ENCODE data around the gene BHLHE23. TPM values are rescaled to one million over a fixed set of nuclear protein-coding genes. Genes with fewer than 3 reads are reported as not detected.

The BHLHE23 gene
- total and polyA plus RNA-seq, 3 donors from 2014 or later = 5.3 to 6.6 TPM; not detected in 1

GRCh38 chr20:63050406-63050805 lies 43.6 kb upstream of the BHLHE23 start:
- 84 to 86% methylated on average over 11 to 13 of the region's 13 CpGs for WGBS, 2 donors
- no peak for DNase-seq
- Histone ChIP-seq H3K36me3 (ENCODE audit: low read depth, missing control alignments) (no peaks in the 10 kb centered on the region), H3K4me1 (no peaks in the 10 kb centered on the region), H3K27me3 (no peaks in the 10 kb centered on the region), H3K27ac (no peak overlapping the region), H3K9me3 (no peaks in the 10 kb centered on the region), H3K4me3 (no peak overlapping the region)
- TF ChIP-seq POLR2A (IDR thresholded peaks at IDR 0.05) (no peak), CTCF (IDR thresholded peaks at IDR 0.05) (no peak)
- intact Hi-C loops (cut with DNase I; ENCODE audit: low total_unique reads) = no loop called here

GRCh38 chr20:63049561-63050221 lies 42.9 kb upstream of the BHLHE23 start:
- no peak overlapping the region for H3K27ac ChIP-seq
- H3K4me1 ChIP-seq = no peaks in the 10 kb centered on the region
- 82 to 90% methylated on average over 2 to 19 of the region's 19 CpGs for WGBS, 2 donors
- no peaks in the 10 kb centered on the region for H3K36me3 ChIP-seq (ENCODE audit: low read depth, missing control alignments)
- intact Hi-C loops (cut with DNase I; ENCODE audit: low total_unique reads) = no loop called here
- H3K4me3 ChIP-seq = no peak overlapping the region
- DNase-seq = no peak
- H3K27me3 ChIP-seq = no peaks in the 10 kb centered on the region
- TF ChIP-seq CTCF (IDR thresholded peaks at IDR 0.05) (no peak), POLR2A (IDR thresholded peaks at IDR 0.05) (no peak)
- no peaks in the 10 kb centered on the region for H3K9me3 ChIP-seq

GRCh38 chr20:63049191-63049518 lies 42.4 kb upstream of the BHLHE23 start:
- TF ChIP-seq POLR2A (IDR thresholded peaks at IDR 0.05) (no peak), CTCF (IDR thresholded peaks at IDR 0.05) (no peak)
- DNase-seq = no peak
- H3K9me3 ChIP-seq = no peaks in the 10 kb centered on the region
- intact Hi-C loops (cut with DNase I; ENCODE audit: low total_unique reads) = no loop called here
- no peak overlapping the region for H3K27ac ChIP-seq
- H3K36me3 ChIP-seq (ENCODE audit: low read depth, missing control alignments) = no peaks in the 10 kb centered on the region
- no peaks in the 10 kb centered on the region for H3K27me3 ChIP-seq
- H3K4me3 ChIP-seq = no peak overlapping the region
- H3K4me1 ChIP-seq = no peaks in the 10 kb centered on the region
- WGBS, 2 donors = 90 to 91% methylated on average over 6 of the region's 6 CpGs

GRCh38 chr20:63048516-63049190 lies 41.9 kb upstream of the BHLHE23 start:
- no peak overlapping the region for H3K4me3 ChIP-seq
- WGBS, 2 donors = 76 to 88% methylated on average over 11 to 12 of the region's 12 CpGs
- no peak overlapping the region for H3K27ac ChIP-seq
- intact Hi-C loops (cut with DNase I; ENCODE audit: low total_unique reads) = no loop called here
- H3K27me3 ChIP-seq = no peaks in the 10 kb centered on the region
- H3K9me3 ChIP-seq = no peaks in the 10 kb centered on the region
- DNase-seq = no peak
- no peaks in the 10 kb centered on the region for H3K36me3 ChIP-seq (ENCODE audit: low read depth, missing control alignments)
- no peaks in the 10 kb centered on the region for H3K4me1 ChIP-seq
- TF ChIP-seq CTCF (IDR thresholded peaks at IDR 0.05) (no peak), POLR2A (IDR thresholded peaks at IDR 0.05) (no peak)

GRCh38 chr20:63047946-63048345 lies 41.2 kb upstream of the BHLHE23 start:
- DNase-seq = no peak
- WGBS, 2 donors = 87 to 93% methylated on average over 10 of the region's 10 CpGs
- no peaks in the 10 kb centered on the region for H3K4me1 ChIP-seq
- H3K27me3 ChIP-seq = no peaks in the 10 kb centered on the region
- H3K36me3 ChIP-seq (ENCODE audit: low read depth, missing control alignments) = no peaks in the 10 kb centered on the region
- no peak overlapping the region for H3K4me3 ChIP-seq
- intact Hi-C loops (cut with DNase I; ENCODE audit: low total_unique reads) = no loop called here
- TF ChIP-seq POLR2A (IDR thresholded peaks at IDR 0.05) (no peak), CTCF (IDR thresholded peaks at IDR 0.05) (no peak)
- no peak overlapping the region for H3K27ac ChIP-seq
- no peaks in the 10 kb centered on the region for H3K9me3 ChIP-seq
